Erythroblast (primary cell): ENCODE measurements around the gene PACSIN1.

Source experiments
- GATA1 ChIP-seq: IDR thresholded peaks from 2 replicates; pipeline ENCODE4 v1.6.1; 2011; ENCODE audit warnings: low read depth, mild to moderate bottlenecking, control low read depth, low read length, moderate library complexity
- POLR2A ChIP-seq: IDR thresholded peaks from 2 replicates; pipeline ENCODE4 v1.6.1; 2011; ENCODE audit warnings: mild to moderate bottlenecking, low read length

DNA sequence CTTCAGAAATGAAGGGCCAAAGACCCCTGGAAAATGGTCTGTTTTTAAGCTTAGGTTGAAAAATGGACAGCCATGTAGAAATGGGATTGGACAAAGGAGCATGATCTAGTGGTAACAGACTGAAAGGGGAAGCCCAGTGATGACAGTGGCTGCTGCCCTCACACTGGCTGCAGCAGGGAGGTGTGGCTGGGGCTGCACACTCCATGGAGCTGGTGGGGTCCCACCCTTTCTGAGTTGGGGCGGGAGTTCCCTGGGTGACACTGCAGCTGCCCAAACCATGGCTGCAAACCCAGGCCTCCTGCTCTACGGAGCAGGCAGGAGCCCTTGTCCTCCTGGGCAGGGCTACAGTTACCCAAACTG, 8.5 kb upstream of the PACSIN1 start:
- TF ChIP-seq POLR2A (no peak), GATA1 (no peak)
